ENCODE data around the gene NEMF.

DNA sequence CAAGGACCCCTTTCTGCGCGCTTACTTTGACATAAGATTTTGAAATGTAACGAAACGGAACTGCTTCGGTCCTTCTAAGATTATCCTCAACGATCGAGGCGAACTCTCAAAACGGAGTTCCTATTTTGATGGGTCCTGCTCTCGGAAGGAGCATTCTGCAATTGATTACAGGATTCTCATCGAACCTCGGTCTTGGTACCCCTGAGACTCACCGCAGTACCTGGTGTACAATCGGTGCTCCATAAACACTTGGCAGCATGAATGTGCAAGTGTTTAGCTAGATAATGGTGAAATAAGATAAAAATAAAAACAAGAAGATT, 530 bp upstream of the NEMF start:
- TF ChIP-seq, protein P1, sequence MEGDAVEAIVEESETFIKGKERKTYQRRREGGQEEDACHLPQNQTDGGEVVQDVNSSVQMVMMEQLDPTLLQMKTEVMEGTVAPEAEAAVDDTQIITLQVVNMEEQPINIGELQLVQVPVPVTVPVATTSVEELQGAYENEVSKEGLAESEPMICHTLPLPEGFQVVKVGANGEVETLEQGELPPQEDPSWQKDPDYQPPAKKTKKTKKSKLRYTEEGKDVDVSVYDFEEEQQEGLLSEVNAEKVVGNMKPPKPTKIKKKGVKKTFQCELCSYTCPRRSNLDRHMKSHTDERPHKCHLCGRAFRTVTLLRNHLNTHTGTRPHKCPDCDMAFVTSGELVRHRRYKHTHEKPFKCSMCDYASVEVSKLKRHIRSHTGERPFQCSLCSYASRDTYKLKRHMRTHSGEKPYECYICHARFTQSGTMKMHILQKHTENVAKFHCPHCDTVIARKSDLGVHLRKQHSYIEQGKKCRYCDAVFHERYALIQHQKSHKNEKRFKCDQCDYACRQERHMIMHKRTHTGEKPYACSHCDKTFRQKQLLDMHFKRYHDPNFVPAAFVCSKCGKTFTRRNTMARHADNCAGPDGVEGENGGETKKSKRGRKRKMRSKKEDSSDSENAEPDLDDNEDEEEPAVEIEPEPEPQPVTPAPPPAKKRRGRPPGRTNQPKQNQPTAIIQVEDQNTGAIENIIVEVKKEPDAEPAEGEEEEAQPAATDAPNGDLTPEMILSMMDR (IDR thresholded peaks at IDR 0.05) = no peak
- TF ChIP-seq ZFX (IDR thresholded peaks at IDR 0.05; ENCODE audit: borderline replicate concordance) = no peak
